MCF 10A (cell line): Measurements from ENCODE around the gene CCDC167. TPM values are rescaled to one million over a fixed set of nuclear protein-coding genes. Genes with fewer than 3 reads are reported as not detected.

Source experiments
- BruUV-seq: library from RNA; stranded (reverse); fragments of 400-500 nt; replicated peaks from 2 replicates; lab custom pipeline; 2021; lab: Mats Ljungman, UMichigan
- CTCF ChIA-PET: fragments of 300-600 bp; sonication (Branson Sonifier 250); formaldehyde crosslinking; extraction: SDS; loops from one replicate; lab custom pipeline; 2021; ENCODE audit warnings: antibody characterized with exemption, inconsistent platforms; lab: Yijun Ruan, JAX
- POLR2A ChIA-PET: fragments of 300-600, 350-650 bp; sonication (Branson Sonifier 250); formaldehyde crosslinking; extraction: SDS; loops from one replicate; lab custom pipeline; 2020; ENCODE audit warnings: antibody characterized with exemption, inconsistent platforms; lab: Yijun Ruan, JAX
- DNase-seq: peaks from one replicate; pipeline ENCODE4 v3.0.0-alpha.2; 2018; ENCODE audit not compliant: unreplicated experiment
- H3K27ac Mint-ChIP-seq: one replicate; pipeline ENCODE4 v1.8.0; 2022; ENCODE audit warnings: mild to moderate bottlenecking, low read depth, mixed read lengths; ENCODE audit not compliant: unreplicated experiment
- H3K27me3 Mint-ChIP-seq: one replicate; pipeline ENCODE4 v1.8.0; 2022; ENCODE audit warnings: mixed read lengths; ENCODE audit not compliant: insufficient read depth, unreplicated experiment
- H3K36me3 Mint-ChIP-seq: one replicate; pipeline ENCODE4 v1.8.0; 2022; ENCODE audit warnings: mild to moderate bottlenecking, moderate library complexity, mixed read lengths; ENCODE audit not compliant: insufficient read depth, unreplicated experiment
- H3K4me1 Mint-ChIP-seq: one replicate; pipeline ENCODE4 v1.8.0; 2022; ENCODE audit warnings: mixed read lengths; ENCODE audit not compliant: insufficient read depth, unreplicated experiment
- H3K4me3 Mint-ChIP-seq: one replicate; pipeline ENCODE4 v1.8.0; 2022; ENCODE audit warnings: mild to moderate bottlenecking, moderate library complexity, mixed read lengths; ENCODE audit not compliant: unreplicated experiment
- H3K9me3 Mint-ChIP-seq: one replicate; pipeline ENCODE4 v1.8.0; 2022; ENCODE audit warnings: mixed read lengths; ENCODE audit not compliant: unreplicated experiment
- CTCF ChIP-seq: fragments of 200-600 bp; IDR thresholded peaks from one replicate; pipeline ENCODE4 v1.8.0; 2022; ENCODE audit warnings: antibody characterized with exemption, mild to moderate bottlenecking; ENCODE audit not compliant: unreplicated experiment
- intact Hi-C: fragments of 100-400 bp; cut with micrococcal nuclease; formaldehyde crosslinking; loops from 2 replicates; pipeline ENCODE4 v1.14.1; 2022
- total RNA-seq: library from RNA; stranded (reverse); gene quantifications from 2 replicates; pipeline ENCODE4 v1.2.3, GENCODE V29; 2022

Gene CCDC167
- total RNA-seq, 1 experiment from 2014 or later, result 24.4 TPM

- Mint-ChIP-seq H3K36me3 (no peaks in the 10 kb centered on the region), H3K4me3 (no peak overlapping the region), H3K9me3 (no peaks in the 10 kb centered on the region), H3K27ac (no peak overlapping the region), H3K27me3 (peaks cover 34% of the 10 kb centered on the region), H3K4me1 (peaks cover 18% of the 10 kb centered on the region)
- BruUV-seq, result no TSS peak
- no peak for TF ChIP-seq CTCF
- intact Hi-C loops, result no loop called here
- ChIA-PET POLR2A (no interaction called here), CTCF (no interaction called here)
- no peak for DNase-seq
These were observed 12.3 kb upstream of the CCDC167 start for GRCh38 chr6:37511910-37512399.

GRCh38 chr6:37511201-37511600 lies 11.5 kb upstream of the CCDC167 start:
- intact Hi-C loops, result no loop called here

GRCh38 chr6:37507690-37508421 lies 8.2 kb upstream of the CCDC167 start:
- no peaks in the 10 kb centered on the region for H3K36me3 Mint-ChIP-seq
- intact Hi-C loops, result no loop called here
- TF ChIP-seq CTCF, result no peak
- POLR2A ChIA-PET, result interaction anchor here (1.3 kb wide), 1 partner anchor 9 kb away, joined by 4 read pairs; the partner anchor contains the start of gene CCDC167
- peaks cover 22% of the 10 kb centered on the region for H3K27me3 Mint-ChIP-seq
- BruUV-seq, result no TSS peak
- DNase-seq, result no peak
- no peaks in the 10 kb centered on the region for H3K9me3 Mint-ChIP-seq
- no peaks in the 10 kb centered on the region for H3K4me1 Mint-ChIP-seq
- CTCF ChIA-PET, result no interaction called here
- no peak overlapping the region for H3K4me3 Mint-ChIP-seq
- H3K27ac Mint-ChIP-seq, result no peak overlapping the region

More at GRCh38 chr6:37511201-37511600, 11.5 kb upstream of the CCDC167 start:
- Mint-ChIP-seq H3K27me3 (peaks cover 34% of the 10 kb centered on the region), H3K4me3 (no peak overlapping the region), H3K27ac (no peak overlapping the region), H3K36me3 (no peaks in the 10 kb centered on the region), H3K4me1 (peaks cover 17% of the 10 kb centered on the region), H3K9me3 (no peaks in the 10 kb centered on the region)
- ChIA-PET POLR2A (no interaction called here), CTCF (no interaction called here)
- BruUV-seq, result no TSS peak
- TF ChIP-seq CTCF, result no peak
- DNase-seq, result no peak

- no peak for DNase-seq
- H3K36me3 Mint-ChIP-seq, result no peaks in the 10 kb centered on the region
- peaks cover 14% of the 10 kb centered on the region for H3K27me3 Mint-ChIP-seq
- POLR2A ChIA-PET, result no interaction called here
- no peaks in the 10 kb centered on the region for H3K9me3 Mint-ChIP-seq
- no peak for TF ChIP-seq CTCF
- H3K27ac Mint-ChIP-seq, result no peak overlapping the region
- no peaks in the 10 kb centered on the region for H3K4me1 Mint-ChIP-seq
- intact Hi-C loops, result no loop called here
- no peak overlapping the region for H3K4me3 Mint-ChIP-seq
- CTCF ChIA-PET, result no interaction called here
- BruUV-seq, result no TSS peak
These were observed 7.4 kb upstream of the CCDC167 start for GRCh38 chr6:37507077-37507476.
